ENCODE results near the gene B4GALNT1. TPM values are rescaled to one million over a fixed set of nuclear protein-coding genes. Genes with fewer than 3 reads are reported as not detected.

Gene B4GALNT1
- total and polyA plus RNA-seq, 9 of the 15 experiments (the other 6 are each of a cell fraction or from before 2014, with no cell fraction given), result 1.0 to 32.2 (median 9.8) TPM

DNA sequence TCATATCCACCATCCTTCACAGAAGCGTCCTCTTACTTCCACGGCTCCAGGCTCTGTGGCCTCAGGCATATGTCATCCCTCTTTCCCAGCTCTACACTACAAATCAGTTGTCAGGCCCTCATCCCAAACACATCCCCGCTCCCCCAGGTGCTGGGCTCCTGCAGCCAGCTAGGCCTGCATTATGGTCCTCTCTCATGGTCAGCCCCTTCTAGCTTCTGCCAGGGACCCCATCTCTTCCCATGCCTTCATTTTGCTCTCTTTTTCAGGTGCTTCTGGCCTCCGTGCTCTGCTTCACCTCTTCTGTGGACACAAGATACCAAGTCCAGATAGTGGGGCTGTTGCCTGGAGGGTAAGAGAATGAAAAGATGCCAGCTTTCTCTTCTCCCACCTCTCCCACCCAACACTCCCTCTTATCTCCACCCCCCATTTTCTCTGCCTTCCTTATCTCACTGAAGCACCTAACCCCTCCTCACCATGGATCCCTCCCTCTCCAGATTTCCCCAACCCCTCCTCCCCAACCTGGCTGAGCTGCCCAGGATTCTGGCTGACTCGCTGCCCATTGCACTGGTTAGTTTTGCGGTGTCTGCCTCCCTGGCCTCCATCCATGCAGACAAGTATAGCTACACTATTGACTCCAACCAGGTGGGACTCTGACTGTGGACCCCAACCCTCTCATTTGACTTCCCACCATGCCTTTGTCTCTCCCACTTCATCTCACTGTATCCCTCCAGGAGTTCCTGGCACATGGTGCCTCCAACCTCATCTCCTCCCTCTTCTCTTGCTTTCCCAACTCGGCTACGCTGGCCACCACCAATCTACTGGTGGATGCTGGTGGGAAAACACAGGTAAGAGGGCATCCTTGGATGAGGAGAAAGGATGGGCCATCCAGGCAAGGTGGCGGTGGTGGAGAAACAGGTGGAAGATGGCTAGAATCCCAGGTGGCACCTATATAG lies 10.4 kb downstream of the B4GALNT1 start:
- Histone ChIP-seq H3K9me1 (ENCODE audit: control insufficient read depth, insufficient read depth, low read length) (no peaks in the 10 kb centered on the region), H3K27me3 (ENCODE audit: control insufficient read depth in 2 of 2, insufficient read depth in 2 of 2, low read length in 2 of 2) (no peaks in the 10 kb centered on the region), H4K20me1 (replicated peaks; ENCODE audit: control insufficient read depth, insufficient read depth, low read length) (no peaks in the 10 kb centered on the region), H2AFZ (ENCODE audit: low read depth, low read length) (peak overlapping the region; percentile 94), H3K27ac (ENCODE audit: extremely low read depth, low read depth, low read length) (no peak overlapping the region), H3K4me3 (no peak overlapping the region), H3K4me2 (ENCODE audit: insufficient read depth, low read length) (peak overlapping the region; percentile 76; the same call in 1 of the 2 replicates), H3K79me2 (ENCODE audit: control insufficient read depth, insufficient read depth, low read length) (no peaks in the 10 kb centered on the region), H3K9ac (ENCODE audit: insufficient read depth in 1 of 2, low read depth in 2 of 2, low read length in 2 of 2) (peak overlapping the region in 1 of 2 experiments; percentile 73; a peak in 2 of 4 replicates), H3K36me3 (ENCODE audit: control insufficient read depth, insufficient read depth, low read length) (peaks cover 12% of the 10 kb centered on the region; the same call in 1 of the 3 replicates), H3K4me1 (replicated peaks in 1 of 2; ENCODE audit: control insufficient read depth in 2 of 2, insufficient read depth in 2 of 2, low read length in 2 of 2) (peaks cover 21 to 40% of the 10 kb centered on the region in 2 experiments), H3K9me3 (replicated peaks; ENCODE audit: control insufficient read depth, insufficient read depth, low read depth, low read length) (no peaks in the 10 kb centered on the region)
- FAIRE-seq (no peak), ATAC-seq (peak; percentile 22), DNase-seq (ENCODE audit: extremely low read depth in 1 of 4, low spot score in 3 of 4) (peak; percentile 55 to 85 (median 78))
- POLR2A ChIA-PET, result interaction anchor here (0.7 to 1.0 kb wide), 5 partner anchors 10 to 163 kb away, joined by 3 to 4 read pairs (median 3); partner anchors contain the start of genes B4GALNT1 and GLI1
- in situ Hi-C loops (cut with MboI), result no loop called here
- intact Hi-C loops (cut with micrococcal nuclease), result loop anchor here (5.0 kb wide), 1 partner anchor 100 kb away; the partner anchor contains the start of genes DDIT3 and MBD6
- CTCF ChIA-PET (ENCODE audit: low intra/inter-chr PET ratio), result interaction anchor here (2.7 kb wide), 1 partner anchor 40 kb away, joined by 36 read pairs; no protein-coding TSS in a partner anchor
- no TSS peak for BruUV-seq (replicated peaks)
- WGBS (ENCODE audit: insufficient coverage, low coverage, missing lambda C conversion rate), result 41% methylated on average over 9 of the region's 9 CpGs
- TF ChIP-seq NELFE (IDR thresholded peaks at IDR 0.05; ENCODE audit: insufficient read depth, insufficient read length) (no peak), CBFA2T3 (IDR thresholded peaks at IDR 0.05) (peak; percentile 86), MTA2 (IDR thresholded peaks at IDR 0.05; ENCODE audit: low read depth) (0 out of 2 replicates have a peak, but pooled peaks have one; percentile 35), TCF3 (CRISPR knock-in tag; IDR thresholded peaks at IDR 0.05) (peak; percentile 56), CBFA2T2 (conservative IDR thresholded peaks at IDR 0.05) (peak; percentile 69), SRSF1 (IDR thresholded peaks at IDR 0.05; ENCODE audit: low read depth, low read length) (no peak), TEAD4 (IDR thresholded peaks at IDR 0.05; ENCODE audit: low read length) (peak; percentile 55), TEAD4 (CRISPR knock-in tag; IDR thresholded peaks at IDR 0.05; ENCODE audit: borderline replicate concordance) (no peak), NFIC (IDR thresholded peaks at IDR 0.05) (peak; percentile 46; the same call in 1 of the 2 replicates), ARID1B (IDR thresholded peaks at IDR 0.05) (peak; percentile 81), ZNF75A (CRISPR knock-in tag; IDR thresholded peaks at IDR 0.05) (peak; percentile 83), TAL1 (IDR thresholded peaks at IDR 0.05) (peak; percentile 78), SMARCA4 (IDR thresholded peaks at IDR 0.05) (0 out of 2 replicates have a peak, but pooled peaks have one; percentile 30), DPF2 (IDR thresholded peaks at IDR 0.05) (0 out of 2 replicates have a peak, but pooled peaks have one; percentile 22), ARNT (IDR thresholded peaks at IDR 0.05) (no peak), ZNF316 (IDR thresholded peaks at IDR 0.05) (no peak), HNRNPL (IDR thresholded peaks at IDR 0.05; ENCODE audit: low read depth, low read length) (no peak)
- TF ChIP-seq, protein P1, sequence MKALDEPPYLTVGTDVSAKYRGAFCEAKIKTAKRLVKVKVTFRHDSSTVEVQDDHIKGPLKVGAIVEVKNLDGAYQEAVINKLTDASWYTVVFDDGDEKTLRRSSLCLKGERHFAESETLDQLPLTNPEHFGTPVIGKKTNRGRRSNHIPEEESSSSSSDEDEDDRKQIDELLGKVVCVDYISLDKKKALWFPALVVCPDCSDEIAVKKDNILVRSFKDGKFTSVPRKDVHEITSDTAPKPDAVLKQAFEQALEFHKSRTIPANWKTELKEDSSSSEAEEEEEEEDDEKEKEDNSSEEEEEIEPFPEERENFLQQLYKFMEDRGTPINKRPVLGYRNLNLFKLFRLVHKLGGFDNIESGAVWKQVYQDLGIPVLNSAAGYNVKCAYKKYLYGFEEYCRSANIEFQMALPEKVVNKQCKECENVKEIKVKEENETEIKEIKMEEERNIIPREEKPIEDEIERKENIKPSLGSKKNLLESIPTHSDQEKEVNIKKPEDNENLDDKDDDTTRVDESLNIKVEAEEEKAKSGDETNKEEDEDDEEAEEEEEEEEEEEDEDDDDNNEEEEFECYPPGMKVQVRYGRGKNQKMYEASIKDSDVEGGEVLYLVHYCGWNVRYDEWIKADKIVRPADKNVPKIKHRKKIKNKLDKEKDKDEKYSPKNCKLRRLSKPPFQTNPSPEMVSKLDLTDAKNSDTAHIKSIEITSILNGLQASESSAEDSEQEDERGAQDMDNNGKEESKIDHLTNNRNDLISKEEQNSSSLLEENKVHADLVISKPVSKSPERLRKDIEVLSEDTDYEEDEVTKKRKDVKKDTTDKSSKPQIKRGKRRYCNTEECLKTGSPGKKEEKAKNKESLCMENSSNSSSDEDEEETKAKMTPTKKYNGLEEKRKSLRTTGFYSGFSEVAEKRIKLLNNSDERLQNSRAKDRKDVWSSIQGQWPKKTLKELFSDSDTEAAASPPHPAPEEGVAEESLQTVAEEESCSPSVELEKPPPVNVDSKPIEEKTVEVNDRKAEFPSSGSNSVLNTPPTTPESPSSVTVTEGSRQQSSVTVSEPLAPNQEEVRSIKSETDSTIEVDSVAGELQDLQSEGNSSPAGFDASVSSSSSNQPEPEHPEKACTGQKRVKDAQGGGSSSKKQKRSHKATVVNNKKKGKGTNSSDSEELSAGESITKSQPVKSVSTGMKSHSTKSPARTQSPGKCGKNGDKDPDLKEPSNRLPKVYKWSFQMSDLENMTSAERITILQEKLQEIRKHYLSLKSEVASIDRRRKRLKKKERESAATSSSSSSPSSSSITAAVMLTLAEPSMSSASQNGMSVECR (CRISPR knock-in tag; IDR thresholded peaks at IDR 0.05), result 0 out of 2 replicates have a peak, but pooled peaks have one; percentile 37
